Natural killer cell (primary cell): ENCODE results near the gene SCN5A. TPM values are rescaled to one million over a fixed set of nuclear protein-coding genes. Genes with fewer than 3 reads are reported as not detected.

Experiments
- ATAC-seq, 3 donors: fragments of 150-1000 bp in 2 of 3; fragments of 200-7000 bp in 1 of 3; cut with Tn5 transposase; 1 replicate in 1 of 3; 2 replicates in 2 of 3; pipeline ENCODE4 v1.10.0; 2021; ENCODE audit warnings: mild to moderate bottlenecking in 2 of 3, moderate library complexity in 2 of 3
- DNase-seq, 2 donors: peaks; one replicate each; pipeline versions ENCODE4 v3.0.0 to v3.0.0-alpha.2; 2013 to 2021; ENCODE audit warnings: mixed read lengths in 1 of 2
- H3K27ac ChIP-seq: one replicate; pipeline ENCODE4 v1.5.1; 2013; ENCODE audit warnings: mild to moderate bottlenecking, low read length
- H3K27me3 ChIP-seq: one replicate; pipeline ENCODE4 v1.6.1; 2013; ENCODE audit warnings: low read length; ENCODE audit not compliant: control insufficient read depth, insufficient read depth
- H3K36me3 ChIP-seq: one replicate; pipeline ENCODE4 v1.6.1; 2013; ENCODE audit warnings: low read length; ENCODE audit not compliant: control insufficient read depth, insufficient read depth
- H3K4me1 ChIP-seq: one replicate; pipeline ENCODE4 v1.6.1; 2013; ENCODE audit warnings: low read length; ENCODE audit not compliant: control insufficient read depth, insufficient read depth
- H3K4me3 ChIP-seq: one replicate; pipeline ENCODE4 v1.5.1; 2013; ENCODE audit warnings: low read length
- H3K9me3 ChIP-seq: one replicate; pipeline ENCODE4 v1.6.1; 2013; ENCODE audit warnings: low read length; ENCODE audit not compliant: control insufficient read depth, insufficient read depth
- H3K27ac Mint-ChIP-seq, 2 donors: one replicate each; pipeline ENCODE4 v1.8.0; 2022; ENCODE audit warnings: mild to moderate bottlenecking in 2 of 2, mixed read lengths in 2 of 2, moderate library complexity in 1 of 2
- H3K27me3 Mint-ChIP-seq, 2 donors: one replicate each; pipeline ENCODE4 v1.8.0; 2022; ENCODE audit warnings: low read depth in 2 of 2, mixed read lengths in 2 of 2
- H3K36me3 Mint-ChIP-seq: one replicate; pipeline ENCODE4 v1.8.0; 2022; ENCODE audit warnings: mixed read lengths
- H3K4me1 Mint-ChIP-seq, 2 donors: one replicate each; pipeline ENCODE4 v1.8.0; 2022; ENCODE audit warnings: mixed read lengths in 2 of 2
- H3K4me3 Mint-ChIP-seq: one replicate; pipeline ENCODE4 v1.8.0; 2022; ENCODE audit warnings: mild to moderate bottlenecking, moderate library complexity, mixed read lengths
- H3K9me3 Mint-ChIP-seq, 2 donors: one replicate each; pipeline ENCODE4 v1.8.0; 2022; ENCODE audit warnings: mixed read lengths in 2 of 2
- CTCF ChIP-seq: fragments of 200-600 bp; IDR thresholded peaks from one replicate; pipeline ENCODE4 v1.8.0; 2022; ENCODE audit warnings: antibody characterized with exemption
- WGBS: methylation state at CpG from one replicate; pipeline ENCODE4 v1.1.7; 2013; ENCODE audit warnings: missing lambda C conversion rate; ENCODE audit not compliant: insufficient coverage; 5-methylcytosine and 5-hydroxymethylcytosine counted together
- intact Hi-C: fragments of 100-400 bp; cut with micrococcal nuclease; formaldehyde crosslinking; loops from one replicate; pipeline ENCODE4 v1.14.2; 2022
- total RNA-seq, 4 donors: library from RNA; stranded (reverse); fragments of 120-200 nt in 1 of 4; gene quantifications; one replicate each; pipeline versions ENCODE4 v1.2.3 to v1.2.4, GENCODE V29; 2013 to 2022

SCN5A gene
- total RNA-seq, 3 donors from 2014 or later (not counting 1 experiment from before 2014, with no cell fraction given), result 0.50 TPM; not detected in 2

- Mint-ChIP-seq H3K27me3 (peaks cover 0 to 6% of the 10 kb centered on the region in 2 donors), H3K27ac (no peak overlapping the region), H3K9me3 (no peaks in the 10 kb centered on the region), H3K36me3 (no peaks in the 10 kb centered on the region), H3K4me3 (no peak overlapping the region), H3K4me1 (no peaks in the 10 kb centered on the region)
- H3K36me3 ChIP-seq, result no peaks in the 10 kb centered on the region
- no peaks in the 10 kb centered on the region for H3K9me3 ChIP-seq
- WGBS, result 77% methylated on average over 5 of the region's 5 CpGs
- no peak overlapping the region for H3K4me3 ChIP-seq
- DNase-seq, result no peak
- no peaks in the 10 kb centered on the region for H3K4me1 ChIP-seq
- TF ChIP-seq CTCF, result no peak
- intact Hi-C loops, result no loop called here
- ATAC-seq, result no peak
- H3K27me3 ChIP-seq, result no peaks in the 10 kb centered on the region
- H3K27ac ChIP-seq, result no peak overlapping the region
Observed at GRCh38 chr3:38617137-38617536, 32.4 kb downstream of the SCN5A start.

- 14% methylated on average over 2 of the region's 2 CpGs for WGBS
- H3K4me1 ChIP-seq, result no peaks in the 10 kb centered on the region
- no peaks in the 10 kb centered on the region for H3K36me3 Mint-ChIP-seq
- no peaks in the 10 kb centered on the region for H3K4me1 Mint-ChIP-seq
- TF ChIP-seq CTCF, result no peak
- peaks cover 0 to 6% of the 10 kb centered on the region in 2 donors for H3K27me3 Mint-ChIP-seq
- no peak overlapping the region for H3K27ac Mint-ChIP-seq
- intact Hi-C loops, result no loop called here
- no peaks in the 10 kb centered on the region for H3K36me3 ChIP-seq
- no peaks in the 10 kb centered on the region for H3K9me3 ChIP-seq
- ATAC-seq (no peak), DNase-seq (no peak)
- H3K27ac ChIP-seq, result no peak overlapping the region
- H3K4me3 Mint-ChIP-seq, result no peak overlapping the region
- H3K9me3 Mint-ChIP-seq, result no peaks in the 10 kb centered on the region
- H3K4me3 ChIP-seq, result no peak overlapping the region
- H3K27me3 ChIP-seq, result no peaks in the 10 kb centered on the region
Observed at GRCh38 chr3:38616658-38617057, 32.8 kb downstream of the SCN5A start.

- no peak for TF ChIP-seq CTCF
- Mint-ChIP-seq H3K27ac (no peak overlapping the region), H3K4me3 (no peak overlapping the region), H3K36me3 (no peaks in the 10 kb centered on the region), H3K27me3 (peaks cover 0 to 6% of the 10 kb centered on the region in 2 donors), H3K4me1 (no peaks in the 10 kb centered on the region), H3K9me3 (no peaks in the 10 kb centered on the region)
- no peaks in the 10 kb centered on the region for H3K9me3 ChIP-seq
- no peaks in the 10 kb centered on the region for H3K4me1 ChIP-seq
- H3K4me3 ChIP-seq, result no peak overlapping the region
- WGBS, result 61% methylated on average over 1 of the region's 1 CpG
- H3K27ac ChIP-seq, result no peak overlapping the region
- intact Hi-C loops, result no loop called here
- no peaks in the 10 kb centered on the region for H3K36me3 ChIP-seq
- H3K27me3 ChIP-seq, result no peaks in the 10 kb centered on the region
- no peak for DNase-seq
- ATAC-seq, result no peak
Observed at GRCh38 chr3:38616111-38616510, 33.4 kb downstream of the SCN5A start.

GRCh38 chr3:38614651-38615352 is 34.7 kb downstream of the SCN5A start:
- Mint-ChIP-seq H3K4me3 (no peak overlapping the region), H3K36me3 (no peaks in the 10 kb centered on the region), H3K4me1 (no peaks in the 10 kb centered on the region), H3K9me3 (no peaks in the 10 kb centered on the region), H3K27ac (no peak overlapping the region), H3K27me3 (peaks cover 0 to 6% of the 10 kb centered on the region in 2 donors)
- H3K27ac ChIP-seq, result no peak overlapping the region
- WGBS, result 82% methylated on average over 9 of the region's 9 CpGs
- H3K4me3 ChIP-seq, result no peak overlapping the region
- ATAC-seq (no peak), DNase-seq (no peak)
- no peaks in the 10 kb centered on the region for H3K36me3 ChIP-seq
- no peaks in the 10 kb centered on the region for H3K9me3 ChIP-seq
- no peak for TF ChIP-seq CTCF
- intact Hi-C loops, result no loop called here
- H3K27me3 ChIP-seq, result no peaks in the 10 kb centered on the region
- no peaks in the 10 kb centered on the region for H3K4me1 ChIP-seq
